GM21619 (cell line): ENCODE data around the gene ARRDC4.
"Not testable (repeated sequence)": the region's sequence is repeated elsewhere in the genome, so short reads cannot be mapped to it uniquely, and the experiment has no call there.

ENCODE experiments used
- ATAC-seq: cut with Tn5 transposase; IDR thresholded peaks from one replicate; pipeline ENCODE4 v1.9.1; 2021; ENCODE audit not compliant: unreplicated experiment

The ARRDC4 gene

DNA sequence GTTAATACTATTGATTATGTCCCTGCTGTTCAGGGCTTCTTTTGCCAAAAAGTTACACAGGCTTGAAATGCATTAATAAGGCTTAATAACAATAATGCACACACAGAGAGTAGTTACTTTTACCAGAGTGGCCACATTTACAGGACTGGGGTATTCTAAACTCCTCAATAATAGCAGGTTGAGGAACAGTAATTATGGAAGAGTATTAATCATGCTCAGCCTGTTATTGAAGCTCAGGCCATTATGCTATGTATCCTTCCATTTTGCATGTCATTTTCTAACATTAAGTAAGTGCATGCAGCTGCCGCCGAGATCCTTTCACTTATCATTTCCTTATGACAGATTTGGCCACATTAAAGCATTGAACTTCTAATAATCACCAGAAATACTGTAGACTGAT lies 5.7 kb downstream of the ARRDC4 start:
- no peak for ATAC-seq

- no peak for ATAC-seq
Measured at GRCh38 chr15:97966924-97967620, 6.6 kb downstream of the ARRDC4 start.

DNA sequence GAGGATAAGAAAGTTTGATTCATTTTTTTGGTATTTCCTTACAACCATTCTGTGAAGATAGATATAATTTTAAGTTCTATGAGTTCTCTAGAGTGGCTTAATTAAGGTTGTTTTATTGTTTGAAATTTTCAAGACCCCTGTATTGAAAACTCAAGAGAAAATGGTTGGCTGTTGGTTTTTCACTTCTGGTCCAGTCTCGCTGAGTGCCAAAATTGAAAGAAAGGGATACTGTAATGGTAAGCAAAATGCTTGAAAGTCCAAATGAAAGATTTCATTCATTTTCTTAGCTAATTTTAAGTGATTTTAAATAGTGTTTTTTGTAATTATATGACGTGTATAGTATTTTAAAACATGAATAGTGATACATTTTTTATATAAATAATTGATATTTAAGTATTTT lies 7.4 kb downstream of the ARRDC4 start:
- no peak for ATAC-seq

- ATAC-seq = no peak
Measured at GRCh38 chr15:97968380-97968779, 7.9 kb downstream of the ARRDC4 start.

DNA sequence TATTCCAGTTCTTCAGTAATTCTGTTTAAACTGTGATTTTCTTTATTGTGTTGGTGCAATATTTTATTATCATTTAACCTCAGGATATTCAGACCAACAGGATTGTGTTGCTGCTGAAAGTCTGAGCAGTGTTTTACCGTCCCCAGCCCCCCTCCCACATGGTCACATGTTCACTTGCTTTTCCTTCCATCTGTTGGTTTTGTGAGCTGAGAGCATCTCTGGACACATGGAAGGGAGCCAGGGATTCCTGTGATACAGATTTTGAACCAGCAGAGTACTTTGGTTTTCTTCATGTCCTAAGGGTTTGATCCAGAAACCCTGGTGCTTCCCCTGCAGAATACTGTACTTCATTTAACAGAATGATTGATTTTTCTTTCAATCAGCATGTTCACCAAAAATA lies 11.9 kb downstream of the ARRDC4 start:
- ATAC-seq = no peak

DNA sequence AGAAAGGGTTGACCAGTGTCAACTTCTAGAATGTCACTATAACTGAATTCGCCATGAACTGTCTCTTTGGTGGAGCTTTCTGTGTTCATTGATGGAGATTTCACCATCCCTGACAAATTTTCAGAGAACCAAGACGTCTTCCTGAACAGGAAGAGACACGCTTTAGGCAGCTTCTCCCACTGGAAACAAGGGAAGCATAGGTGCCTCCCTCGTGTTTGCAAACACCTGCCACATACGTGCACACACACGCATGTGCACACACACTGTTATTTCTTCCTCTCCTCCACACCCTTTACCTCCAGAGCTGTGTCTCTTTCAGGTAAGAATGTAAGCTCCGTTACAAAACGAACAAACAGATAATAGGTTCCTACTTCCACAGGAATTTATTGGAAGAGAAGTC lies 15.6 kb downstream of the ARRDC4 start:
- ATAC-seq = no peak

- no peak for ATAC-seq
Measured at GRCh38 chr15:97976766-97977503, 16.4 kb downstream of the ARRDC4 start.

GRCh38 chr15:97977734-97978133 lies 17.2 kb downstream of the ARRDC4 start:
- ATAC-seq = no peak

GRCh38 chr15:97978401-97979139 lies 18.1 kb downstream of the ARRDC4 start:
- ATAC-seq = no peak

GRCh38 chr15:97979140-97979520 lies 18.6 kb downstream of the ARRDC4 start:
- ATAC-seq = no peak

DNA sequence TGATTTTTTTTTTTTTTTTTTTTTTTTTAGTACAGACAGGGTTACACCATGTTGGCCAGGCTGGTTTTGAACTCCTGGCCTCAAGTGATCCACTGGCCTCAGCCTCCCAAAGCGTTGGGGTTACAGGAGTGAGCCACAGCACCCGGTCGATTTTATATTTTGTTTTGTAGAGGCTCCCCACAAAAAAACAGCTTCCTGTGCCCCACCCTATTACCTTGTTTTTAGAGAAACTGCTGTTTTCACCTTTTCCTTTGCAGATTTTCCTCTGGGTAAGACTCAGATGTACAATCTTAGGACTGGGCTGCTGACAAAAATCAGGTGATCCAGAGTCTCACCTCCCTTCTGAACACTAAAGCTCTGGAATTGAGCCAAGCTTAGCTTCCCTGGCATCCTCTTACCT lies 20.6 kb downstream of the ARRDC4 start:
- no peak for ATAC-seq

DNA sequence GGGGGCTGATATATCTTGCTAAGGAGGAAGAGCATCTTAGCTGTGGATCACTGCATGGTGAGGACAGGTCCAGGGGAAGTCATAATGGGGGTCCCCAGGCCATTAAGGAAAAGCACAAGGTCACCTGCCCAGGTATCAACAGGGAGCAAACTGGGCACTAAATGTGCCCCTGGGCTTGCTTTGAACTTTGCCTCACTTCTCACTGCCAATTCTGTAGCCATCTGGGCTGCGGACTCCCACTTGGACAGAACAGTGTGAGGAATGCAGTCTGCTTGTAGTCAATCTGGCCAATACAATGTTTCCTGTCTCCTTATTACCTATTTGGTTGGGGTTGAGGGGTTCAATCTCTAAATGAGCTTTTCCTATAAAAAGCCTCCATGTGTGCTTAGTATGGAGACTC lies 21.3 kb downstream of the ARRDC4 start:
- no peak for ATAC-seq

DNA sequence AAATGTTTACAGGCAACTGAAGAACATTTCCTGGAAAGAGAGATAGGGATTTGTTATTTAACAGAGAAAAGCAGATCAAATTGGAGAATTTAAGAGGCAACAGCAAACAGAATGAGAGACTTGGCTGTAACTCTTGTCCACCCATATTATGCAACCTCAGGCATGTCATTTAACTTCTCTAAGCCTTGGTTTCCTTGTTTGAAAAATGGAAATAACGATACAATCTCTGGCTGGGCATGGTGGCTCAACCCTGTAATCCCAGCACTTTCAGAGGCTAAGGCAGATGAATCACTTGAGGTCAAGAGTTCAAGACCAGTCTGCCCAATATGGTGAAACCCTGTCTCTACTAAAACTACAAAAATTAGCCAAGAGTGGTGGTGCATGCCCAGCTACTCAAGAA lies 23.7 kb downstream of the ARRDC4 start:
- ATAC-seq = no peak

- ATAC-seq = not testable (repeated sequence)
Measured at GRCh38 chr15:97985979-97986378, 25.5 kb downstream of the ARRDC4 start.

- ATAC-seq = no peak
Measured at GRCh38 chr15:97986781-97987180, 26.3 kb downstream of the ARRDC4 start.

DNA sequence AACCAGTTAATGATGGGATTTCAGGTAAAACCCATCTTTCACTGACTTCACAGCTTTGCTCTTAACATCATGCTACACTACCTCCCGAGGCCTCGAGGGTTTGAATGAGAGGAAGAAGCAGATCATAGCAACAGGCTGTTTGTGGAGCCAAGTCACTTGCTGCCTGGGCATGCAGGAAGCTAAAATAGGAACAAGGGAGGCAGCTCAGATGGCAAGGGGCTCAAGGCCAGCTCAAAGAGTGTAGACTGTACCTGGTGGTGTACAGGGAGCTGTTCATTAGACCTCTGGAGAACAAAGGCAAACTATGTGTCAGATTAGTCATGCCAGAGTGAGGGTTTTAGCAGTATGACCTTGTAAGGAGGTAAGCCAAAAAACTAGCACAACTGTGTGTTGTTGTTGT lies 28.8 kb downstream of the ARRDC4 start:
- no peak for ATAC-seq

DNA sequence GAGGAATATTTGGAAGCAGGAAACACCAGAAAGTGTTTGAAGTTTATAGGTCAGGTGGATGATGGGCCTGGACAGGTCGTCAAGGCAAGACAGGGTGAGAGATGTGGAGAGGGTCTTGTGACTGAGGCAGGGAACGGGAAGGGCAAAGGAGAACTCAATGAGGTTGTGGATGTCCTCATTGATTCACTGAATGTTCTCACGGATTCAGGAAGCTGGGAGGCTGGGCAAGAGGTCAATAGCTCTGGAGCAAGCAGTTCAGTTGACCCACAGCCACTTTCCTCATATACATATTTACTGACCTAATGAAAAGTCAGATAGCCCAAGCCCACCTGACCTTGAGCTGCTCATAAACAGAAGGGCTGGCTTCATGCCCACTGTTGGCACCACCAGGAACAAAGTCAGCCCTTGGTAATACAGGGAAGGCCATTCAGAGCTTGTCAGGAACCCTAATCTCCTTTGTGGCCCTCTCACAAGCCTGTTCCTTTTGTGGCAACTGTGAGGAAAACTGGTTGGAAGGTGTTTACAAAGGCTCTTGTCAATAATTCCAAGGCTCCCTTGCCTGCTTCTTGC lies 31.6 kb downstream of the ARRDC4 start:
- no peak for ATAC-seq

GRCh38 chr15:97992823-97993222 lies 32.3 kb downstream of the ARRDC4 start:
- ATAC-seq = no peak

DNA sequence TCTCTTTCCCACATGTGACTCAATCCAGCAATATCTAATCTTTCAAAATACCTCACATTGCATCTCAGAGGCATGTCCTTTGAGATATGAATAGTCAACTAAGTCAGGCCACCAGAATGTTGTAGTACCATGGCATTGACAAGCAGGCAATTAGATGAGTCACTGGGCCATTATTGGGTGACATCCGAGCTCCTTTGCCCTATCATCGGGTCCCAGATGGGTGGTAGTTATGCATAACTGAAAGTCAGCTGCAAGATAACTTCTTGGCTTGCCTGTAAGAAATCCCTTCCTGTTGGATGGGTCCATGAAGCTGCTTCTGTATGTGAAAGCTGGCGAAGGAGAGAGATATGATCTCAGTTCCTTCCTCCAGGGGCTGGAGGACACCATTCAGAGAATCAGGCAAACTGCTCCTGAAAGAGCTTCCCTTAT lies 32.8 kb downstream of the ARRDC4 start:
- ATAC-seq = no peak

GRCh38 chr15:97994236-97994635 lies 33.7 kb downstream of the ARRDC4 start:
- no peak for ATAC-seq

- no peak for ATAC-seq
Measured at GRCh38 chr15:97995192-97995591, 34.7 kb downstream of the ARRDC4 start.
